Breast epithelium (tissue), 3 donors: ENCODE measurements around the gene RHBDF2.

ENCODE experiments used
- CTCF ChIP-seq, 3 donors: fragments of 450-650 bp; IDR thresholded peaks; one replicate each; pipeline ENCODE4 v1.5.1; 2016 to 2017; ENCODE audit warnings: antibody characterized with exemption in 3 of 3, mild to moderate bottlenecking in 3 of 3, moderate library complexity in 3 of 3
- POLR2A ChIP-seq: fragments of 450-650 bp; IDR thresholded peaks from one replicate; pipeline ENCODE4 v1.6.1; 2016; ENCODE audit warnings: antibody characterized with exemption, mild to moderate bottlenecking, moderate library complexity

GRCh38 chr17:76462556-76463290 lies 38.5 kb downstream of the RHBDF2 start:
- TF ChIP-seq POLR2A (no peak), CTCF (IDR thresholded peaks at IDR 0.05) (no peak)
